GM12878 (cell line): ENCODE results near the gene GSS. TPM values are rescaled to one million over a fixed set of nuclear protein-coding genes. Genes with fewer than 3 reads are reported as not detected.

Experiments
- ATAC-seq: fragments of 200-7000 bp; cut with Tn5 transposase; 3 replicates; pipeline ENCODE4 v1.9.1; 2020; ENCODE audit warnings: mild to moderate bottlenecking, moderate library complexity
- BruUV-seq: library from RNA; stranded (reverse); fragments of 400-500 nt; replicated peaks from 2 replicates; lab custom pipeline; 2021; lab: Mats Ljungman, UMichigan
- CTCF ChIA-PET: fragments of 300-600 bp; sonication (Branson Sonifier 250); formaldehyde crosslinking; extraction: SDS; loops from one replicate; lab custom pipeline; 2021; ENCODE audit warnings: inconsistent platforms; lab: Yijun Ruan, JAX
- POLR2A ChIA-PET: fragments of 350-600 bp; formaldehyde crosslinking; extraction: SDS; loops from one replicate; lab custom pipeline; 2021; ENCODE audit warnings: inconsistent platforms; lab: Charles Lee
- RAD21 ChIA-PET: fragments of 300-600 bp; sonication (Branson Sonifier 250); formaldehyde crosslinking; loops from one replicate; lab custom pipeline; 2023; ENCODE audit warnings: antibody characterized with exemption; ENCODE audit not compliant: unreplicated experiment; lab: Charles Lee
- SMC1A ChIA-PET: fragments of 300-600 bp; sonication (Branson Sonifier 250); formaldehyde crosslinking; loops from one replicate; lab custom pipeline; 2023; ENCODE audit not compliant: unreplicated experiment, uncharacterized antibody; lab: Charles Lee
- DNase-seq: peaks from one replicate; pipeline ENCODE4 v3.0.0-alpha.2; 2011; ENCODE audit warnings: low read depth, low spot score
- FAIRE-seq: peaks from 3 replicates; lab custom pipeline; 2011; peaks lifted over from hg19 to GRCh38; lab: Jason Lieb, UNC
- H2AFZ ChIP-seq: 2 replicates; pipeline ENCODE4 v1.6.0; 2011; ENCODE audit warnings: low read depth, low read length, control low read depth; ENCODE audit not compliant: control insufficient read depth
- H3K27ac ChIP-seq: 2 replicates; pipeline ENCODE4 v1.5.1; 2011; ENCODE audit warnings: control low read depth; ENCODE audit not compliant: control insufficient read depth, insufficient read depth
- H3K27me3 ChIP-seq, 2 experiments: replicated peaks in 1 of 2; 2 replicates each; pipeline versions ENCODE4 v1.6.0 to v1.6.1; 2011; ENCODE audit warnings: low read length in 1 of 2; ENCODE audit not compliant: control insufficient read depth in 2 of 2, insufficient read depth in 2 of 2
- H3K36me3 ChIP-seq, 2 experiments: 2 replicates each; pipeline ENCODE4 v1.5.1; 2011; ENCODE audit warnings: low read length in 1 of 2; ENCODE audit not compliant: control insufficient read depth in 2 of 2, insufficient read depth in 2 of 2
- H3K4me1 ChIP-seq: 2 replicates; pipeline ENCODE4 v1.6.1; 2011; ENCODE audit warnings: mild to moderate bottlenecking, low read length, moderate library complexity, mixed read lengths; ENCODE audit not compliant: control insufficient read depth, insufficient read depth
- H3K4me2 ChIP-seq: 2 replicates; pipeline ENCODE4 v1.6.0; 2011; ENCODE audit warnings: control low read depth; ENCODE audit not compliant: control insufficient read depth, insufficient read depth
- H3K4me3 ChIP-seq: fragments of 200-600 bp; sonication (generic); 2 replicates; pipeline ENCODE4 v1.5.1; 2016
- H3K79me2 ChIP-seq: 2 replicates; pipeline ENCODE4 v1.6.0; 2011; ENCODE audit warnings: low read length; ENCODE audit not compliant: control insufficient read depth, insufficient read depth
- H3K9ac ChIP-seq: 2 replicates; pipeline ENCODE4 v1.8.0; 2011; ENCODE audit warnings: low read length, control low read depth, mixed read lengths; ENCODE audit not compliant: control insufficient read depth, insufficient read depth
- H3K9me3 ChIP-seq: replicated peaks from 3 replicates; pipeline ENCODE4 v1.5.1; 2011; ENCODE audit warnings: mild to moderate bottlenecking, low read length; ENCODE audit not compliant: control insufficient read depth, insufficient read depth
- H4K20me1 ChIP-seq: 2 replicates; pipeline ENCODE4 v1.6.0; 2011; ENCODE audit not compliant: control insufficient read depth, insufficient read depth
- CBX5 ChIP-seq: sonication (generic); IDR thresholded peaks from 2 replicates; pipeline ENCODE4 v1.6.1; 2016; ENCODE audit warnings: low read depth, moderate library complexity, mild to moderate bottlenecking, inconsistent platforms
- DPF2 ChIP-seq: fragments of 450-650 bp; IDR thresholded peaks from 2 replicates; pipeline ENCODE4 v1.6.1; 2017; ENCODE audit warnings: mild to moderate bottlenecking
- IKZF2 ChIP-seq, 2 experiments: fragments of 450-650 bp; IDR thresholded peaks; 2 replicates each; pipeline ENCODE4 v1.6.1; 2017; ENCODE audit warnings: mild to moderate bottlenecking in 2 of 2, moderate library complexity in 2 of 2
- MEF2A ChIP-seq: IDR thresholded peaks from 2 replicates; pipeline ENCODE4 v1.6.1; 2011; ENCODE audit warnings: low read depth, mild to moderate bottlenecking, low read length, moderate library complexity; ENCODE audit not compliant: insufficient read depth
- PAX5 ChIP-seq: IDR thresholded peaks from 2 replicates; pipeline ENCODE4 v1.6.1; 2011; ENCODE audit warnings: low read depth, low read length, borderline replicate concordance
- POLR2AphosphoS5 ChIP-seq: IDR thresholded peaks from 2 replicates; pipeline ENCODE4 v1.6.1; 2011; ENCODE audit warnings: mild to moderate bottlenecking, low read length, inconsistent platforms
- RELA ChIP-seq: fragments of 450-650 bp; IDR thresholded peaks from 2 replicates; pipeline ENCODE4 v1.8.0; 2014; ENCODE audit warnings: borderline replicate concordance; ENCODE audit not compliant: partially characterized antibody
- SMAD5 ChIP-seq: IDR thresholded peaks from 2 replicates; pipeline ENCODE4 v1.6.1; 2016; ENCODE audit warnings: antibody characterized with exemption, low read depth
- WRNIP1 ChIP-seq: IDR thresholded peaks from 2 replicates; pipeline ENCODE4 v1.6.1; 2011; ENCODE audit warnings: low read depth, low read length, improper control_type of control experiment, borderline replicate concordance
- YY1 ChIP-seq: IDR thresholded peaks from 2 replicates; pipeline ENCODE4 v1.6.1; 2011; ENCODE audit warnings: low read depth, mild to moderate bottlenecking, low read length
- ZNF274 ChIP-seq: IDR thresholded peaks from one replicate; pipeline ENCODE4 v1.8.0; 2011; ENCODE audit not compliant: insufficient read length, insufficient read depth
- WGBS: methylation state at CpG from one replicate; pipeline ENCODE4 v1.1.6; 2016; ENCODE audit warnings: low lambda C conversion rate; ENCODE audit not compliant: insufficient replicate concordance, insufficient coverage; ENCODE audit errors: missing lambda C conversion rate; 5-methylcytosine and 5-hydroxymethylcytosine counted together
- in situ Hi-C: fragments of 300-500 bp; cut with MboI; formaldehyde crosslinking; loops from 9 replicates; pipeline ENCODE4 v1.14.3; 2018; ENCODE audit warnings: mixed read lengths
- intact Hi-C: fragments of 100-400 bp; cut with micrococcal nuclease; formaldehyde crosslinking; loops from one replicate; pipeline ENCODE4 v1.14.2; 2022; ENCODE audit not compliant: unreplicated experiment
- polyA plus RNA-seq, 11 experiments: library from polyadenylated mRNA; depleted of rRNA in 4 of 11; unstranded in 6 of 11; stranded (reverse) in 5 of 11; fragments of >200 nt; fragmentation: Nextera tagmentation in 4 of 11; fragmentation: Illumina TruSeq in 1 of 11; extraction: Ambion mirVana in 4 of 11; extraction: Trizol in 1 of 11; gene quantifications; 1 replicate in 1 of 11; 2 replicates in 10 of 11; pipeline versions ENCODE4 v1.2.1 to v1.2.3, GENCODE V29; 2011 to 2016; ENCODE audit warnings: inconsistent platforms in 2 of 11, missing spikeins in 2 of 11, low read depth in 1 of 11
- total RNA-seq, 4 experiments: library from RNA; depleted of rRNA in 3 of 4; stranded (reverse); fragments of >200 nt in 3 of 4; fragmentation: Illumina TruSeq in 1 of 4; extraction: Trizol in 1 of 4; gene quantifications; 2 replicates each; pipeline versions ENCODE4 v1.2.1 to v1.2.3, GENCODE V29; 2013 to 2021
- TF ChIP-seq, protein P1 (sequence below): fragments of 450-650 bp; IDR thresholded peaks from 2 replicates; pipeline ENCODE4 v1.6.1; 2017; ENCODE audit warnings: mild to moderate bottlenecking, moderate library complexity
- TF ChIP-seq, protein P2 (sequence below): IDR thresholded peaks from 2 replicates; pipeline ENCODE4 v1.6.1; 2012; ENCODE audit warnings: low read depth, low read length, improper control_type of control experiment
- TF ChIP-seq, protein P3 (sequence below): fragments of 450-650 bp; IDR thresholded peaks from 2 replicates; pipeline ENCODE4 v1.6.1; 2017; ENCODE audit warnings: mild to moderate bottlenecking, low read depth, inconsistent platforms; ENCODE audit not compliant: poor library complexity, severe bottlenecking

Gene GSS
- total and polyA plus RNA-seq, 10 of the 15 experiments (the other 5 are each of a cell fraction or from before 2014, with no cell fraction given), result 12.7 to 120 (median 67.4) TPM

DNA sequence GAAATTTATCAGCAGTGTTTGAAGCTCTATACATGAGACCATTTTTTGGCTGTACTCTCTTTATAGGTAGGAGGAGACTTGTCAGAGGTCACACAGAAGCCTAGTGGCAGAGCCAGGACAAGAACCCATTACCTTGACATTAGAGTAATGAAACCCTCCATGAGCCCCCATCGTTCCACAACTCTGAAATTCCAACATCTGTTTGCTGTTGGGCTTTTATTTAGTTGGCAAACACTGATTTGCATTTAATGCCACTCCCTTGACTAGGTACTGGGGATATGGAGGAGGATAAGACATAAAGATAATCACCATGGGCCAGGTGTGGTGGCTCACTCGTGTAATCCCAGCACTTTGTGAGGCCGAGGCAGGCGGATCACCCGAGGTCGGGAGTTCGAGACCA lies 1.6 kb downstream of the GSS start:
- Histone ChIP-seq H2AFZ (no peak overlapping the region), H3K9me3 (no peaks in the 10 kb centered on the region), H3K79me2 (0 out of 2 replicates have a peak, but pooled peaks cover 2% of the 10 kb centered on the region), H3K4me2 (no peak overlapping the region), H3K4me1 (peaks cover 8% of the 10 kb centered on the region), H3K27me3 (no peaks in the 10 kb centered on the region), H3K27ac (no peak overlapping the region), H3K36me3 (no peaks in the 10 kb centered on the region; a peak in 1 of 4 replicates), H3K9ac (no peak overlapping the region), H3K4me3 (no peak overlapping the region), H4K20me1 (no peaks in the 10 kb centered on the region)
- FAIRE-seq (no peak), ATAC-seq (no peak), DNase-seq (no peak)
- intact Hi-C loops (no loop called here), in situ Hi-C loops (no loop called here)
- POLR2A ChIA-PET, result no interaction called here
- WGBS, result 100% methylated on average over 7 of the region's 7 CpGs
- CTCF ChIA-PET, result interaction anchor here (0.7 kb wide), 1 partner anchor 19 kb away, joined by 3 read pairs; no protein-coding TSS in a partner anchor
- SMC1A ChIA-PET, result no interaction called here
- TF ChIP-seq IKZF2 (IDR thresholded peaks at IDR 0.05), result no peak
- no peak for TF ChIP-seq DPF2
- no peak for TF ChIP-seq RELA
- TF ChIP-seq, protein P1, sequence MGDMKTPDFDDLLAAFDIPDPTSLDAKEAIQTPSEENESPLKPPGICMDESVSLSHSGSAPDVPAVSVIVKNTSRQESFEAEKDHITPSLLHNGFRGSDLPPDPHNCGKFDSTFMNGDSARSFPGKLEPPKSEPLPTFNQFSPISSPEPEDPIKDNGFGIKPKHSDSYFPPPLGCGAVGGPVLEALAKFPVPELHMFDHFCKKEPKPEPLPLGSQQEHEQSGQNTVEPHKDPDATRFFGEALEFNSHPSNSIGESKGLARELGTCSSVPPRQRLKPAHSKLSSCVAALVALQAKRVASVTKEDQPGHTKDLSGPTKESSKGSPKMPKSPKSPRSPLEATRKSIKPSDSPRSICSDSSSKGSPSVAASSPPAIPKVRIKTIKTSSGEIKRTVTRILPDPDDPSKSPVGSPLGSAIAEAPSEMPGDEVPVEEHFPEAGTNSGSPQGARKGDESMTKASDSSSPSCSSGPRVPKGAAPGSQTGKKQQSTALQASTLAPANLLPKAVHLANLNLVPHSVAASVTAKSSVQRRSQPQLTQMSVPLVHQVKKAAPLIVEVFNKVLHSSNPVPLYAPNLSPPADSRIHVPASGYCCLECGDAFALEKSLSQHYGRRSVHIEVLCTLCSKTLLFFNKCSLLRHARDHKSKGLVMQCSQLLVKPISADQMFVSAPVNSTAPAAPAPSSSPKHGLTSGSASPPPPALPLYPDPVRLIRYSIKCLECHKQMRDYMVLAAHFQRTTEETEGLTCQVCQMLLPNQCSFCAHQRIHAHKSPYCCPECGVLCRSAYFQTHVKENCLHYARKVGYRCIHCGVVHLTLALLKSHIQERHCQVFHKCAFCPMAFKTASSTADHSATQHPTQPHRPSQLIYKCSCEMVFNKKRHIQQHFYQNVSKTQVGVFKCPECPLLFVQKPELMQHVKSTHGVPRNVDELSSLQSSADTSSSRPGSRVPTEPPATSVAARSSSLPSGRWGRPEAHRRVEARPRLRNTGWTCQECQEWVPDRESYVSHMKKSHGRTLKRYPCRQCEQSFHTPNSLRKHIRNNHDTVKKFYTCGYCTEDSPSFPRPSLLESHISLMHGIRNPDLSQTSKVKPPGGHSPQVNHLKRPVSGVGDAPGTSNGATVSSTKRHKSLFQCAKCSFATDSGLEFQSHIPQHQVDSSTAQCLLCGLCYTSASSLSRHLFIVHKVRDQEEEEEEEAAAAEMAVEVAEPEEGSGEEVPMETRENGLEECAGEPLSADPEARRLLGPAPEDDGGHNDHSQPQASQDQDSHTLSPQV, result no peak
- TF ChIP-seq YY1, result no peak
- TF ChIP-seq CBX5, result no peak
- TF ChIP-seq WRNIP1, result no peak
- TF ChIP-seq ZNF274, result no peak
- no peak for TF ChIP-seq PAX5
- TF ChIP-seq, protein P2, sequence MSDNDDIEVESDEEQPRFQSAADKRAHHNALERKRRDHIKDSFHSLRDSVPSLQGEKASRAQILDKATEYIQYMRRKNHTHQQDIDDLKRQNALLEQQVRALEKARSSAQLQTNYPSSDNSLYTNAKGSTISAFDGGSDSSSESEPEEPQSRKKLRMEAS, result no peak
- TF ChIP-seq, protein P3, sequence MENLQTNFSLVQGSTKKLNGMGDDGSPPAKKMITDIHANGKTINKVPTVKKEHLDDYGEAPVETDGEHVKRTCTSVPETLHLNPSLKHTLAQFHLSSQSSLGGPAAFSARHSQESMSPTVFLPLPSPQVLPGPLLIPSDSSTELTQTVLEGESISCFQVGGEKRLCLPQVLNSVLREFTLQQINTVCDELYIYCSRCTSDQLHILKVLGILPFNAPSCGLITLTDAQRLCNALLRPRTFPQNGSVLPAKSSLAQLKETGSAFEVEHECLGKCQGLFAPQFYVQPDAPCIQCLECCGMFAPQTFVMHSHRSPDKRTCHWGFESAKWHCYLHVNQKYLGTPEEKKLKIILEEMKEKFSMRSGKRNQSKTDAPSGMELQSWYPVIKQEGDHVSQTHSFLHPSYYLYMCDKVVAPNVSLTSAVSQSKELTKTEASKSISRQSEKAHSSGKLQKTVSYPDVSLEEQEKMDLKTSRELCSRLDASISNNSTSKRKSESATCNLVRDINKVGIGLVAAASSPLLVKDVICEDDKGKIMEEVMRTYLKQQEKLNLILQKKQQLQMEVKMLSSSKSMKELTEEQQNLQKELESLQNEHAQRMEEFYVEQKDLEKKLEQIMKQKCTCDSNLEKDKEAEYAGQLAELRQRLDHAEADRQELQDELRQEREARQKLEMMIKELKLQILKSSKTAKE, result no peak
- no peak for TF ChIP-seq POLR2AphosphoS5
- TF ChIP-seq MEF2A, result no peak
- no peak for TF ChIP-seq SMAD5
- no TSS peak for BruUV-seq
- RAD21 ChIA-PET, result no interaction called here
